ENCODE data around the gene COL26A1. TPM values are rescaled to one million over a fixed set of nuclear protein-coding genes. Genes with fewer than 3 reads are reported as not detected.

Gene COL26A1
- total RNA-seq, 2 experiments from 2014 or later = not detected

DNA sequence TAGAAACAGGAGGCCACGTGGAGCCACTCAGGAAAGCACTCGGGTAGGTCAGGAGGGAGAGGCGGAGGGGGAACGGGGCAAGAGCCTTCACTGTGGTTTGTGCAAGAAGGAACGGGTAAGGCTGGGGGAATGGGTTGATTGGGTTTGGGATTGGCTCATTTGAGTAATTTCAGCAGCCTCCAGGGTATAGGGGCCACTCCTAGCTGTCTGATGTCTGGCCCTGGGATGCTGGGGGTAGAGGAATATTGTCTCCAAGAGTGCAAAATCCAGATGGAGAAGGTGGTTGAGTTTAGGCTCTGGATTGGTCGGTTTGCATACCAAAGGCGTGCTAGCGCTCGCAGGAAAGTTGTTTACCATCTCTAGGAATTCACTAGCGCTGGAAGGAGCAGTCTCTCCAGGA lies 219.2 kb downstream of the COL26A1 start:
- CTCF ChIA-PET = interaction anchor here (0.7 kb wide), 1 partner anchor 245 kb away, joined by 3 read pairs; no protein-coding TSS in a partner anchor
- POLR2A ChIA-PET = no interaction called here

DNA sequence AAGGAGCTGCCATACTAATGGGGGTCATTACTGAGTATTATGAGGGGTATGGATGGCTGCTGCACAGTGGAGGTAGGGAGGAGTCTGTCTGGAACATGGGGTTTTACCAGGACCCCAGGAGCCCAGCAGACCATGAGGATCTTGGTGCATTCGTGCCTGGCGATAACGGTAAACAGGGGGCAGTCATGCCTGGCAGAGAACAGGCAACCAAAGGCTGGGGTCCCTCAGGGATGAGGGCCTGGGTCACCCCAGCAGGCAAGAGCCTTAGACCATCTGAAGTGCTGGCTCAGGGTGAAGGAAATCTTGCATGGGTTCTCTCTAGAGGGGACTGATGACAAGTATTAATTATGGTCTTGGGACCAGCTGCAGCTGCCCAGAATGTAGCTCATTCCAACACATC lies 220.3 kb downstream of the COL26A1 start:
- ChIA-PET POLR2A (interaction anchor here (0.6 kb wide), 1 partner anchor 843 kb away, joined by 3 read pairs; no protein-coding TSS in a partner anchor), CTCF (interaction anchor here (1.1 kb wide), 1 partner anchor 20 kb away, joined by 3 read pairs; no protein-coding TSS in a partner anchor)

DNA sequence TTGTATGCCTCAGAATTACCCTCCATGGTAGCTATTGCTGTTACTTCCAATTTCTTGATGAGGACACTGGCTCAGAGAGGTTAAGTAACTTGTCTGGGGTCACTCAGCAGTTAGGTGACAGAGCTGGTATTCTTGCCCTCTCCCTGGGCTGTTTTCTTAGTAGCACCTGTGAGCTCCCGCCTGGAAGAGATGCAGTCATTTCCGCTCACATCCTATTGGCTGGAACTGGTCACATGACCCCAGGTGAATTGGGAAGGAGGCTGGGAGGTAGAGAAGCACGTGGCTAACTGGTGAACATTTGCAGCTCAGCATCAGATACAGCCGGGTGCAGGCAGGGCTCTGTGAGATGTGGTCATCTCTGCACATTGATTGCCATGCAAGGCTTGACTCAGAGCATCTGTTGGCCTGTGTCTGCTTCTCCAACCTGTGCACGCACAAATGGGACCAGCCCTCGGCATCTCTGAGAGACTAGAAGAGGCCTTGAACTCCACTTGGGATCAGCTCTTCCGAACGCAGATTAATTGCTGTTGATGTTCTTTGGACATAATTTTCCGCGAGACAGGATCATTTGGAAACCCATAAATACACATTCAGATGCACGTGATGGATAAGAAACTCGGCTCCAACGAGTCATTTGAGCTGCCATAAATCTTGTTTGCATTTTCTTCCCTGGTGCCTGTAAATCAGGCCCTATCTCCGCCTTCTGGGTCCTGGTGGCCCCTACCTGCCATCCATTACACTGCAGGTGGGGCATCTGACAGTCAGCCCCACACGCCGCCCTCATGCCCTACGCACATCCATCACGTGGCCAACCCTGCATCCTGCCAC lies 223.6 kb downstream of the COL26A1 start:
- CTCF ChIA-PET = interaction anchor here (0.5 kb wide), 1 partner anchor 86 kb away, joined by 3 read pairs; no protein-coding TSS in a partner anchor
- POLR2A ChIA-PET = no interaction called here

DNA sequence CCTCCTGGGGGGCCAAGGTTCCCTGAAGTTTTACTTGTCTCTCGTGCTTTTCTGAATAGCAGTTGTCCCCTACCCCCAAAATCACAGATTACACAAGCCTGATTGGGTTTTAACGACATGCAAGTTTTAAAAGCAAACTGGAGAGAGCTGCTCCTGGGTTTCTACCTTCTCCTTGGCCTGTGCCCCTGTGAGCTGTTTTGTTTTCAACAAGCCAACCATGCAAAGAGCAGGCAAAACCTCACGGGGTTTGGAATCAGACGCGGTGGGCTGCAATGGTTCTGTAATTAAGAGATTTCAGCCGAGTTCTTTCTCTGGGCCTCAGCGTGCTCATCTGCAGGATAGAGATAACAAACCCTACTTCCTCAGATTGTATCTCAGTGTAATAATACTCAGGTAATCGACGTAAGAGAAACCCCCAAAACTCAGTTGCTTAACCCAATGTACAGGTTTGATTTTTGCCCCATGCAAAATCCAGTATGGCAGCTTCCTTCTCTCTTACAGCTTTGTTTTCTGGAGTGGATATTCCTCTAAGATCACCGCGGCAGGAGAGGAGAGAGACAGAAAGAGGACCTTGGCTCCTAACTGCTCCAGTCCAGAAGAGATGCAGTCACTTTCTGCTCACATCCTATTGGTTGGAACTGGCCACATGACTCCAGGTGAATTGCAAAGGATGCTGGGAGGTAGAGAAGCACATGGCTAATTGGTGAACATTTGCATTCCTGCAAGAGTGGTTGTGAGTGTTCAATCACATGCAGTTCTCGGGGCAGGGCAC lies 224.4 kb downstream of the COL26A1 start:
- ChIA-PET POLR2A (interaction anchor here (0.6 kb wide), 1 partner anchor 365 kb away, joined by 3 read pairs; no protein-coding TSS in a partner anchor), CTCF (no interaction called here)

DNA sequence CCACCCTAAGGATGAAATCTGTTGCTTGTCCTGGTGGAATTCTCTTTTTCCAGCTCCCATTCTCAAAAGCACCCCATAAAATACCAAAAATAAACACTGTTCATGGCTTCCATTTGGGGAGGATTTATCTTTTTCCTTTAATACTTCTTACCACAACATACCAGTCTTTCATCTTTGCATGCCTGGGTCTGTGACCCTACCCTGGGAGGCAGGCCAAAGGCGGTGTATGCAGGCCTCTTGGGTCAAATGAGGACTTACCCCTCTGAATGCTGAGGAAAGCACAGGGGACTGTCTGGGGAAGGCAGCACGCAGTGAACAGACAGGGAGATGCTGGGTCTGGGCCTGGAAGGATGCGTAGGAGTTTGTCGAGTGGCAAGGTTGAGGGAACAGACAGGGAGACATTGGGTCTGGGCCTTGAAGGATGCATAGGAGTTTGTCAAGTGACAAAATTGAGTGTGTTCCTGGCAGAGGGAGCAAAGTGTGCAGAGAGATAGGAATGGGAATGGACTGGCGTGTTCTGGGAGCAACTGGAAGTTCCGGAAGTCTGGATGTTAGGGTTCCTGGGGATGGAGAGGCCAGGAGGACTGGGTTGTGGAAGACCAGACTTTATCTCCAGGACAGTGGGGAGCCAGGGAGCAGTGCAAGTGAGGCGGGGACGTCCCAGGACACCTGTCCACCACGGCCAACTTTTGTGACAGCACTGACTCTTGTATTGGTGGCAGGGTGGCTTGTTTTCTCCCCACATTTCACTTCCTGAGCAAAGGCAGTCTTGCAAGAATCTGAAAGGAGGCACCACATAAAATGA lies 225.7 kb downstream of the COL26A1 start:
- ChIA-PET POLR2A (interaction anchor here (0.5 kb wide), 1 partner anchor 279 kb away, joined by 3 read pairs; no protein-coding TSS in a partner anchor), CTCF (no interaction called here)

DNA sequence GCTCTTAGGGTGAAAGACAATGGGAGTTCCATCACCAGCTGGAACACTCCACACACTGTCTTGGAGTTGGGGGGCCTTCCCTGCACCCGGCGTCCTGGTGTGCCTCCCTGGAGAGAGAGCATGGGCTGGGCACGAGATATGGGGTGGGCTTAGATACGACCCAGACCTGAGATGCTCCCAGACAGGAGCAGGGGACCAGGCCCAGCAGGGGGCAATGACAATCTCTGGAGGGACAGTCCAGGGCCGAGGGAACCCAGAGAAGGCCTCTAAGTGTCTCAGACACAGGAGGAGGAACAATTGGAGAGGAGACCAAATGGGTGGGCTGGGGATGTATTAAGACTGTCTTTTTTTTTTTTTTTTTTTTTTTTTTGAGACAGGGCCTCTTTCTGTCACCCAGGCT lies 226.4 kb downstream of the COL26A1 start:
- ChIA-PET CTCF (no interaction called here), POLR2A (no interaction called here)

DNA sequence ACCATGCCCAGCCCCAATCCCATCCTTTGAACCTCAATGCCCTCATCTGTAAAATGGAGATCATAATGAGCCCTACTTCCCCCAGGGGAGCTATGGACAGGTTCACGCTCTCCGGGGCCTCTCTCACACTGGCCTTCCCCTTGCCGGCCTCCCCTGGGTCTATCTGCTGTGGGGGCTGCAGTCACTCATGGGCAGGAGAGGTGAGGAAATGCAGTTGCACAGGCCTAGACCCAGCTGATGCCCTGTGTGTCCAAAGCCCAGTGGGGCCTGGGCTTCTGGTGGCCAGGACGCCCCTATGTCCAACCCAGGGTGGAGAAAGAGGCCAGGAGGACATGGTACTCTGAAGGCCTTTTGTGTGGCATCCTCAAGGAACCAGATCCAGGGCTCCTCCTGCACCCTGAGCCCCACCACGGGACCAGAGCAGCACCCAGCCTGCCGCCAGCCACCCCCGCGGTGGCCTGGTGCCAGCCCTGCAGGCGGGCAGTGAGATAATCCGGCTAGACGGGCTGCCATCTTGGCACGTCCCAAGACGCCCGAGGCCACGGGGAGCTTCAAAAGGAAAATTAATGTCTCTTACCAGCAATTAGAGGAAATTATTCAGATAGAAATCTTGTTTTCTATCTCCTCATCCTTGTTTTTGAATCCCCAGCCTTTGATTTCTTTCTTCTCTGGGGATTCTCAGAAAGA lies 227.4 kb downstream of the COL26A1 start:
- ChIA-PET POLR2A (no interaction called here), CTCF (interaction anchor here (1.3 kb wide), 1 partner anchor 13 kb away, joined by 4 read pairs; no protein-coding TSS in a partner anchor)

DNA sequence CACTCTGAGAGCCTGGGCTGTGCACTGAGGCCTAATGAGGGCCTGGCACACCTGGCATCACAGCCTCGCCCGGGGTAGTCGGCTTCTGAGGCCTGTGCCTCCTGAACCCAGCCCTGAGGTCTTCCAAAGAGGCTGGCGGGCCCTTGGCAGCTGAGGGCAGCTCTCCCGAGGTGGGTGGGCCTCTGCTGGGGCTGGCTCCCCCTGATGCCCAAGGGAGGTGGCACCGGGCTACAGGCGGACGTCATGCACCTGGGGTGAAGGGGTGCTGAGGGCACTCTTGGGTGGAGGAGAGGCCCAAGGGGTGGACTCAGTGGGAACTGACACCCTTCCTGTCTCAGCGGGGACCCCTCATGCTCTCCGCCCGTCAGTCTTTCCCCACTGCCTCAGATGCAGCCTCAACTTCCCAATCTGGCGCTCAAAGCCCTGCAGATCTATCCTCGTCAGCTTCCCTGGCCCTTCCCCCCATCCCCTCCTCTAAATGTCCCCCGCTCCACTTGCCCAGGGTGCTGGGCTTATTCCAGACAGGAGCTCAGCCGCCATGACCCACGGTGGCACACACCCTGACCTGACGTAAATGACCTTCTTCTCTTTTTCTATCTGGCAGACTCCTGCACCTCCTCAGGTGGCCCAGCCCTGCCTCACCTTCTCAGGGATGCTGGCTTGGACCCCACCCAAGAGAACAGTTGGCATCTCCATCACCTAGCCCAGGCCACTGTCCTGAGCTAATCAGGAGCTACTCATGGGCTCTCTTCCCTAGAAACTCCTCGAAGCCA lies 228.2 kb downstream of the COL26A1 start:
- CTCF ChIA-PET = interaction anchor here (1.3 kb wide), 1 partner anchor 12 kb away, joined by 4 read pairs; no protein-coding TSS in a partner anchor
- POLR2A ChIA-PET = no interaction called here

DNA sequence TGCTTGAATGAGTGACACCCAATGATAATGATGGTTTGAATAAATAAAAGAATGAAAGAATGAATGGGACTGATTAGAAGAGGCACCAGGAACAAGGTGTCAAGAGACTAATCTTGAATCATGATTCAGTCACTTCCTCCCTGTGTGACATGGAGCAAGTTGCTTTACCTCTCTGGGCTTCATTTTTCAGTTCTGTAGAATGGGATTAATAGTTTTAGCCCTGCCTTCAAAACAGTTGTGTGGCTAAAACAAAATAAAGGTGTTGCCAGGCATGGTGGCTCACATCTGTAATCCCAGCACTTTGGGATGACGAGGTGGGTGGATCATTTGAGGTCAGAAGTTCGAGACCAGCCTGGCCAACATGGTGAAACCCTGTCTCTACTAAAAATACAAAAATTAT lies 228.8 kb downstream of the COL26A1 start:
- POLR2A ChIA-PET = no interaction called here
- CTCF ChIA-PET = no interaction called here

DNA sequence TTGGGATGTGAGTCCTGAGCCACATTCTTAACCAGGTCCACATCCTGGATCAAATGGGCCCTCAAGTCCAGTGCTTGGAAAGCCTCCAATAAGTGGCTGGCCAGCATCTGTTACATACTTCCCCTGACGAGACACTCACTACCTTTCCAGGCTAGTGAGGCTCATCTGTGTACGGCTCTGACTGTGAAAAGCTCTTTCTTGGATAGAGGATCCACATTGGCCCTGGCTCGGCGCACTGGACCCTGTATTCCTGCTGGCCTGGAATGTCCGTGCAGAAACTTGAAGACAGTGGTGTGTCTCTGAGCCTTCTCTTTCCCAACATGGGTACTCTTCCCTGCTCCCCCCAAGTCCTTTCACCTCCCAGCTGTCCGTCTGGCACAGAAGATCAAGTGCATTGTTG lies 230.9 kb downstream of the COL26A1 start:
- ChIA-PET CTCF (no interaction called here), POLR2A (no interaction called here)

DNA sequence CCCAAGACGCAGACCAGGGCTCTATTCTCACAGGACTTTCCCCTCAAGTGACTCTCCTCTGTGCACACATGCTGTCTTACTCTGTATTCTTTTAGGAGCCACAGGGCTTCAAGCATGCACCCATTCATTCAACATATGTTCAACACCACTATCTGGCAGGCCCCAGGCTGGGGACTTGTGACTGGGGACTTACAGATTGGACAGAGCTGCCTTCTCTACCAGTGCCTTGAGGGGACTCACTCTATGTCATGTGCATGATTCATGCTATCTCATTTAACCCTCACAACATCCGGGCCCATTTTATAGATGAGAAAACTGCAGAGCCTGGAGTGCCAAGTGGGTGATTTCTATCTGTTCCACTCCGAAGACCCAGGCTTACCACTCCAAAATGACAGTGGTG lies 232.1 kb downstream of the COL26A1 start:
- POLR2A ChIA-PET = no interaction called here
- CTCF ChIA-PET = no interaction called here

DNA sequence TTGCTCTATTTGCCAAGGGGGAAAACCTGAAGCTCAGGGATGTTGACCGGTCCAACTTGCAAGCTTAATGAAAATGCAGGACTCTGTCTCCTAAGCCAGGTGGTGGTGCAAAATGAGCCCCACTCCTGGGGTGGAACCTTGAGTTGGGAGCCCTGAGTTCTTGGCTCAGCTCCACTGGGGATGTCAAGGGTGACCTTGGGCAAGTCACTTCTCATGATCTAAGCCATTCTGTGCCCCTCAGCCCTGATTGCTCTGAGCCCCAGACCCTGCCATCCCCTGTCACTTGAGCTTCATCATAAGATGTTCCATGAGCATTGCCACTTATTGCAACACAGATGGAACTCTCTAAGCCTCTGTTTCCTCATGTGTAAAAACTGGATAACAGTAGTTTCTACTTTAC lies 232.6 kb downstream of the COL26A1 start:
- ChIA-PET CTCF (interaction anchor here (0.5 kb wide), 1 partner anchor 448 kb away, joined by 3 read pairs; no protein-coding TSS in a partner anchor), POLR2A (no interaction called here)

DNA sequence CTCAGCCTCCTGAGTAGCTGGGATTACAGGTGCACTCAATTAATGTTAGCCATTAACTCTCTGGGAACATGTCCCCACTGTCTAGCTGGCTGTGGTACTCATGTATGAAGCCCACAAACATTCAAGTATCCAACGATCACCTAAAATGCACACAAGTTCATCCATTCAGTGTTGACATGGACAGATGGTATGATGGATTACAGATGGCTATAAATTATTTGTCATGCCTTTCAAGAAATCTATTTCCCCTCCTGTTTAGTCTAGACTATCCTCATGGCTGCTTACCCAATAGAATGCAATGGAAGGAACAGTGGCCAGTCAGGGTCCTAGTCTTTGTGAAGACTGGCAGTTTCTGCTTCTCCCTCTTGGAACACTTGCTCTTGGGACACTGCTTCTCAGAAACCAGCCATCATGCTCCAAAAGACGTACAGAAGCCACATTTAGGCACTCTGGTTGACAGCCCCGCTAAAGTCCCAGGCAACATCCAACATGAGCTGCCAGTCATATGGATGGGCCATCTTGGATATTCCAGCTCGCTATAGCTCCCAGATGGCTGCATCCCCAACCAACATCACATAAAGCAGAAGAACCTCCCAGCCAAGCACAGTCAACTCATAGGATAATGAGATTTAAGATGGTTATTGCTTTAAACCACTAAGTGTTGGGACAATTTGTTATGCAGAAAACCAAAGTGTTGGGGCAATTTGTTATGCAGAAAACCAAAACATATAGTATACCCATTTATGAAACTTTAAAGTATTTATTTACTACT lies 233.3 kb downstream of the COL26A1 start:
- ChIA-PET POLR2A (no interaction called here), CTCF (interaction anchor here (0.5 to 0.6 kb wide), 2 partner anchors 447 to 637 kb away, joined by 3 to 5 read pairs; no protein-coding TSS in a partner anchor)

DNA sequence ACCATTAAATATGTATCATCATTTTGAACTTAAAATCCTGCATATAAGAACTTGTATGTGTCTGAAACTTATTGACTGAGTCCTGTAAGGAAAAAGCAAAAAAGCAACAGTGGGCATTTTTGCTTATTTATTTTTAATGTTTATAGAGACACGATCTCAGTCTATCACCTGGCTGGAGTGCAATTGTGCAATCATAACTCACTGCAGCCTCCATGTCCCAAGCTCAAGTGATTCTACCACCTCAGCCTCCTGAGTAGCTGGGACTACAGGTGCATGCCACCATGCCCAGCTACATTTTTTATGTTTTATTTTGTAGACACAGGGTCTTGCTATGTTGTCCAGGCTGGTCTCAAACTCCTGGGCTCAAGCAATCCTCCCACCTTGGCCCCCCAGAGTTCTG lies 234.2 kb downstream of the COL26A1 start:
- ChIA-PET POLR2A (no interaction called here), CTCF (interaction anchor here (0.8 kb wide), 1 partner anchor 16 kb away, joined by 3 read pairs; no protein-coding TSS in a partner anchor)

DNA sequence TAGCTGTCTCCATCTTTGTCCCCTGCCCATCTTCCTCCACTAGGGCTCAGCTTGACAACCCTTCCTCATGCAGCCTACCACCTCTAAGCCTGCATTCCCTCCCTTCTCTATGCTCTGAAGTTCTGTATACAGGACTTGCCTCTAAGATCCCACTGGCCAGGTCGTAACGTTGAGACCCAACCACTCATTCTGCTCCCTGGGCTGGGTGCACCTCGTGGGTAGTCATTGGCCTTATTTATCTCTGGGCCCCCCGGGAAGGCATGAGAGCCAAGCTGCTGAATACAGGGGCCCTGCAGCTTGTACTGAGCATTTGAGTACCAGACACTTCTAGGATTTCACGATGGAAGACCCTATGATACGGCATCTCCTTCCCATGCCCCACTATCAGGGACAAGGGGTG lies 235.3 kb downstream of the COL26A1 start:
- ChIA-PET POLR2A (no interaction called here), CTCF (no interaction called here)

DNA sequence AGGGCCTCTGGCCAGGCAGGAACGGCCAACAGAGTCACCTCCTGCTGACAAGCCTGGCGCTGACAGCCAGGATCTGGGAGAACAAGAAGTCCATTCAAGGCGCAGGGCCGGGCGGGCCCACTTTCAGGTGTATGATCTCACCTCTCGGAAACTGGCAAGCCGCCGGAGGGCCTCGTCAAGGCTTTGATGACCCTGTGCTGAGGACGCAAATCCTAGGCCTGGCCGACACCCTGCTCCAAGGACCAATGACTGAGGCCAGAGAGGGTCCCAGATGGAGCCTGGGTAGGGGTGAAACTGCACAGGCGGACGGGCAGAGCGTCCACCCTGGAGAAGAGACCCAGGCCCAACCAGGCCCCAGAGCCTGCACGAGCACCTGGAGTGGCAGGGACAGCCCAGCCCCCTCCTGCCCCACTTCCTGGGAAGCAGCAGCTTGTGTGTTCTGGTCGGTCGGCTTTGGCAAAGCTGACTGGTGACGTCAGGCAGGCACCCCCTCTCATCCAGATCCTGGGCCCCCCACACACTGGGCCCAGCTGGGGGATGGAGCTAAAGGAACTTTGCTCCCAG lies 235.8 kb downstream of the COL26A1 start:
- POLR2A ChIA-PET = no interaction called here
- CTCF ChIA-PET = no interaction called here

DNA sequence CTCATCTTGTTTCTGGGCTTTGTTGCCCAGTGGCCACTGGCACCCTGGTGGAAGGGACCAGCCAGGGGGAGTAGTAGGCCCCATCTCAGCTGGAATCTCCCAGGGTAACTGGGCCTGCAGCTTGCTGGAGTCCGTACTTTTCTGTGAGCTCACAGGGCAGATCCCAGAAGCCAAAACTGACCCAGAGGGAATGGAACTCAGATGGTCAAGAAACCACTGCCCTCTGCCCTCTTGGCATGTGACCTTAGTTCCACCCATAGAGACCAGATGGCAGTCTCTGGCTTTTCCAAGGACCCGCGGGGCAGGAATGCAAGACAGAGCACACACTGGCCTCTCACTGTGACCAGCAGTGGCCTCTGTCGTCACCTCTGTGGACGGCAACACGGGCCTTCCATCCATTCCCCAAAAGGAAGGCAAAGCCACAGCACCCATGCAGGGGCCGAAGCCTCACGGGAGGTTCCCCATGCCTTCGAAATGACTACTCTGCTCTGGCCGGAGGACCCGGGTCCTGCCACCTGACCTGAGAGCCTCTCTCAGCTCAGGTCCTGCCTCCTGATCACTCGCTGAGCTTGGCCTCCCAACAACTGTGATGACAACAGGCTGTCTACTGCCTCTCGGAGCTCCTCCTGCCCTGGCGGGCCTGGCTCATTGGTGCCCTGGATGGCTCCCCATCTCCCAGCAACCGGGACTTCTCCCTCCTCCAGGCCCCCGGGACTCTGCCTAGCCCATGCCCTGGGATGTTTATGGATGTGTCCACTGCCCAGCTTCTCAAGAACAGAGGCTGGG lies 236.5 kb downstream of the COL26A1 start:
- POLR2A ChIA-PET = no interaction called here
- CTCF ChIA-PET = no interaction called here

Data from activated CD8-positive, alpha-beta memory T cell treated with anti-CD3 and anti-CD28 coated beads for 36 hours (primary cell).